Right forelimb (tissue), 1 donor: ENCODE measurements around the gene VSIR.

Experiments
- DNase-seq: peaks from one replicate; pipeline ENCODE4 v3.0.0-alpha.2; 2018

VSIR gene

GRCh38 chr10:71806704-71807556, 33.6 kb upstream of the VSIR start:
- DNase-seq: no peak

- no peak for DNase-seq
Measured at GRCh38 chr10:71805776-71806703, 32.7 kb upstream of the VSIR start.

- DNase-seq: no peak
Measured at GRCh38 chr10:71804077-71804476, 30.8 kb upstream of the VSIR start.

- DNase-seq: no peak
Measured at GRCh38 chr10:71802715-71803488, 29.6 kb upstream of the VSIR start.

- no peak for DNase-seq
Measured at GRCh38 chr10:71802235-71802634, 28.9 kb upstream of the VSIR start.

- DNase-seq: no peak
Measured at GRCh38 chr10:71801361-71801760, 28.0 kb upstream of the VSIR start.

GRCh38 chr10:71799608-71800453, 26.5 kb upstream of the VSIR start:
- DNase-seq: no peak

- no peak for DNase-seq
Measured at GRCh38 chr10:71799112-71799511, 25.8 kb upstream of the VSIR start.

- DNase-seq: no peak
Measured at GRCh38 chr10:71798308-71798624, 24.9 kb upstream of the VSIR start.

GRCh38 chr10:71797533-71798307, 24.4 kb upstream of the VSIR start:
- no peak for DNase-seq

GRCh38 chr10:71796749-71797405, 23.6 kb upstream of the VSIR start:
- no peak for DNase-seq

GRCh38 chr10:71795248-71795647, 21.9 kb upstream of the VSIR start:
- no peak for DNase-seq

- DNase-seq: no peak
Measured at GRCh38 chr10:71790749-71791440, 17.6 kb upstream of the VSIR start.

- DNase-seq: no peak
Measured at GRCh38 chr10:71789871-71790270, 16.6 kb upstream of the VSIR start.

- DNase-seq: no peak
Measured at GRCh38 chr10:71788954-71789353, 15.6 kb upstream of the VSIR start.

- DNase-seq: no peak
Measured at GRCh38 chr10:71784679-71785272, 11.5 kb upstream of the VSIR start.

GRCh38 chr10:71783917-71784678, 10.8 kb upstream of the VSIR start:
- no peak for DNase-seq

GRCh38 chr10:71782917-71783490, 9.7 kb upstream of the VSIR start:
- DNase-seq: no peak
